Measurements from ENCODE around the gene DLEC1.
A peak's percentile ranks its signal among the peaks of the same experiment; 100 is the strongest.

Gene DLEC1, protein sequence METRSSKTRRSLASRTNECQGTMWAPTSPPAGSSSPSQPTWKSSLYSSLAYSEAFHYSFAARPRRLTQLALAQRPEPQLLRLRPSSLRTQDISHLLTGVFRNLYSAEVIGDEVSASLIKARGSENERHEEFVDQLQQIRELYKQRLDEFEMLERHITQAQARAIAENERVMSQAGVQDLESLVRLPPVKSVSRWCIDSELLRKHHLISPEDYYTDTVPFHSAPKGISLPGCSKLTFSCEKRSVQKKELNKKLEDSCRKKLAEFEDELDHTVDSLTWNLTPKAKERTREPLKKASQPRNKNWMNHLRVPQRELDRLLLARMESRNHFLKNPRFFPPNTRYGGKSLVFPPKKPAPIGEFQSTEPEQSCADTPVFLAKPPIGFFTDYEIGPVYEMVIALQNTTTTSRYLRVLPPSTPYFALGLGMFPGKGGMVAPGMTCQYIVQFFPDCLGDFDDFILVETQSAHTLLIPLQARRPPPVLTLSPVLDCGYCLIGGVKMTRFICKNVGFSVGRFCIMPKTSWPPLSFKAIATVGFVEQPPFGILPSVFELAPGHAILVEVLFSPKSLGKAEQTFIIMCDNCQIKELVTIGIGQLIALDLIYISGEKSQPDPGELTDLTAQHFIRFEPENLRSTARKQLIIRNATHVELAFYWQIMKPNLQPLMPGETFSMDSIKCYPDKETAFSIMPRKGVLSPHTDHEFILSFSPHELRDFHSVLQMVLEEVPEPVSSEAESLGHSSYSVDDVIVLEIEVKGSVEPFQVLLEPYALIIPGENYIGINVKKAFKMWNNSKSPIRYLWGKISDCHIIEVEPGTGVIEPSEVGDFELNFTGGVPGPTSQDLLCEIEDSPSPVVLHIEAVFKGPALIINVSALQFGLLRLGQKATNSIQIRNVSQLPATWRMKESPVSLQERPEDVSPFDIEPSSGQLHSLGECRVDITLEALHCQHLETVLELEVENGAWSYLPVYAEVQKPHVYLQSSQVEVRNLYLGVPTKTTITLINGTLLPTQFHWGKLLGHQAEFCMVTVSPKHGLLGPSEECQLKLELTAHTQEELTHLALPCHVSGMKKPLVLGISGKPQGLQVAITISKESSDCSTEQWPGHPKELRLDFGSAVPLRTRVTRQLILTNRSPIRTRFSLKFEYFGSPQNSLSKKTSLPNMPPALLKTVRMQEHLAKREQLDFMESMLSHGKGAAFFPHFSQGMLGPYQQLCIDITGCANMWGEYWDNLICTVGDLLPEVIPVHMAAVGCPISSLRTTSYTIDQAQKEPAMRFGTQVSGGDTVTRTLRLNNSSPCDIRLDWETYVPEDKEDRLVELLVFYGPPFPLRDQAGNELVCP (N-terminal part only)

DNA sequence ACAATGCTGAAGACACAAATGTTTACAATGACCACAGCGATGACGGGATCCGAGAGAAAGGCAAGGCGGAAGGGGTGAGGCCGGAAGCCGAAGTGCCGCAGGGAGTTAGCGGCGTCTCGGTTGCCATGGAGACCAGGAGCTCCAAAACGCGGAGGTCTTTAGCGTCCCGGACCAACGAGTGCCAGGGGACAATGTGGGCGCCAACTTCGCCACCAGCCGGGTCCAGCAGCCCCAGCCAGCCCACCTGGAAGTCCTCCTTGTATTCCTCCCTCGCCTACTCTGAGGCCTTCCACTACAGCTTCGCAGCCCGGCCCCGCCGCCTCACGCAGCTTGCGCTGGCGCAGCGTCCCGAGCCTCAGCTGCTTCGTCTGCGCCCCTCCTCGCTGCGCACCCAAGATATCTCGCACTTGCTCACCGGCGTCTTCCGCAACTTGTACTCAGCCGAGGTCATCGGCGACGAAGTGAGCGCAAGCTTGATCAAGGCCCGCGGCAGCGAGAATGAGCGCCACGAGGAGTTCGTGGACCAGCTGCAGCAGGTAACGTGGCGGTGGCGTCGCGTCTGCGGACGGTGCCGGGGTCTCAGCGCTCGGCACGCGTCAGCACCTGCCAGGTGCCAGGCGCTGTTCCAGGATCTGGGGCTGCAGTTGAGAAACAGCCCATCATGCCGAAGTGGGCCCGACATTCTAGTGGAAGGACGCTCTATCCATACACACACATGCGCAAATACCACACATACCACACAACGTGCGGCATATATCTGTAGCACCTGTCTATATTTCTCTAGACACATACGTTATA, at the start of gene DLEC1:
DLEC1 (plus strand) TSS at position 108 of the 798 bp plus-strand sequence; CDS start at position 126, 18 bp downstream.
- Histone ChIP-seq H3K27me3 (ENCODE audit: insufficient read depth, poor library complexity, severe bottlenecking) (no peaks in the 10 kb centered on the region), H3K36me3 (ENCODE audit: low read depth) (no peaks in the 10 kb centered on the region), H3K4me1 (ENCODE audit: insufficient read depth, poor library complexity, severe bottlenecking) (peaks cover 15% of the 10 kb centered on the region), H3K9me3 (ENCODE audit: severe bottlenecking) (no peaks in the 10 kb centered on the region), H3K27ac (ENCODE audit: poor library complexity, severe bottlenecking) (no peak within 1 kb of the TSS), H3K4me3 (ENCODE audit: severe bottlenecking) (peak within 1 kb of the TSS; percentile 15)
- ATAC-seq (ENCODE audit: low read depth) = peak; percentile 57
- TF ChIP-seq, protein P1, sequence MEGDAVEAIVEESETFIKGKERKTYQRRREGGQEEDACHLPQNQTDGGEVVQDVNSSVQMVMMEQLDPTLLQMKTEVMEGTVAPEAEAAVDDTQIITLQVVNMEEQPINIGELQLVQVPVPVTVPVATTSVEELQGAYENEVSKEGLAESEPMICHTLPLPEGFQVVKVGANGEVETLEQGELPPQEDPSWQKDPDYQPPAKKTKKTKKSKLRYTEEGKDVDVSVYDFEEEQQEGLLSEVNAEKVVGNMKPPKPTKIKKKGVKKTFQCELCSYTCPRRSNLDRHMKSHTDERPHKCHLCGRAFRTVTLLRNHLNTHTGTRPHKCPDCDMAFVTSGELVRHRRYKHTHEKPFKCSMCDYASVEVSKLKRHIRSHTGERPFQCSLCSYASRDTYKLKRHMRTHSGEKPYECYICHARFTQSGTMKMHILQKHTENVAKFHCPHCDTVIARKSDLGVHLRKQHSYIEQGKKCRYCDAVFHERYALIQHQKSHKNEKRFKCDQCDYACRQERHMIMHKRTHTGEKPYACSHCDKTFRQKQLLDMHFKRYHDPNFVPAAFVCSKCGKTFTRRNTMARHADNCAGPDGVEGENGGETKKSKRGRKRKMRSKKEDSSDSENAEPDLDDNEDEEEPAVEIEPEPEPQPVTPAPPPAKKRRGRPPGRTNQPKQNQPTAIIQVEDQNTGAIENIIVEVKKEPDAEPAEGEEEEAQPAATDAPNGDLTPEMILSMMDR (IDR thresholded peaks at IDR 0.05; ENCODE audit: poor library complexity, severe bottlenecking) = no peak
- DNase-seq (ENCODE audit: low spot score) = no peak

DNA sequence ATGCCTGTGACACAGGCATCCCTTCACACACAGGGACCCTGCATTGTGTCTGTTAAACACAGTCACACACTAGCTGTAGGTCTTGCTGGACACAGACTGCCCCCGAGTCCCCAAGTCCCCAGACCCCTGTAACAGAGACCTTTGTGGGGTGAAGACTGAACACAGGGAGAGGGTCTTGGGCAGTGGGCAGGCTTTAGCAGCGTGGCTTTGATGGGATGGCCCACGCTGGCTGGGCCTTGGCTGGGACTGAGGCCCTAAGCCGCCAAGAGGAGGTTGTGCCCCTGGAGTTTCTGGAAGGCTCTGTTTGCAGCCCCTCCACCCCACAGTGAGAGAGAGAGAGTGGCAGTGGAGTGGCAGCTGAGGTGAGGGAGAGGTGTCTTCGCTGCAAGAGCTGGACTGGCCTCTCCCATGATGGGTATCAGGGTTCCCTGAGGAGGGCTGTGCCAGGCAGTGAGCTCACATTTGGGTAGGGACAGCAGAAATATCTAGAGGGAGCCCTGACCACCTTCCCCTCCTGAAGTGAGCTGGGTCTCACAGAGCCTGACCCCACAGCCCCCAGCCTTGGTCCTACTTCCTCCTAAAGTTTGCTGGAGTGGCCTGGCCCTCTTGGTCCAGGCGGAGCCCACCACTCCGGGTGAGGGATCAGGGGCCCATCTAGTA, 49.1 kb upstream of the DLEC1 start:
- H3K27me3 ChIP-seq (ENCODE audit: insufficient read depth, poor library complexity, severe bottlenecking) = no peaks in the 10 kb centered on the region
- DNase-seq (ENCODE audit: low spot score) (no peak), ATAC-seq (ENCODE audit: low read depth) (no peak)
- no peaks in the 10 kb centered on the region for H3K9me3 ChIP-seq (ENCODE audit: severe bottlenecking)
- TF ChIP-seq, protein P1 (IDR thresholded peaks at IDR 0.05; ENCODE audit: poor library complexity, severe bottlenecking) = no peak
- H3K4me3 ChIP-seq (ENCODE audit: severe bottlenecking) = no peak overlapping the region
- no peaks in the 10 kb centered on the region for H3K36me3 ChIP-seq (ENCODE audit: low read depth)
- H3K27ac ChIP-seq (ENCODE audit: poor library complexity, severe bottlenecking) = no peak overlapping the region
- H3K4me1 ChIP-seq (ENCODE audit: insufficient read depth, poor library complexity, severe bottlenecking) = peaks cover 8% of the 10 kb centered on the region

DNA sequence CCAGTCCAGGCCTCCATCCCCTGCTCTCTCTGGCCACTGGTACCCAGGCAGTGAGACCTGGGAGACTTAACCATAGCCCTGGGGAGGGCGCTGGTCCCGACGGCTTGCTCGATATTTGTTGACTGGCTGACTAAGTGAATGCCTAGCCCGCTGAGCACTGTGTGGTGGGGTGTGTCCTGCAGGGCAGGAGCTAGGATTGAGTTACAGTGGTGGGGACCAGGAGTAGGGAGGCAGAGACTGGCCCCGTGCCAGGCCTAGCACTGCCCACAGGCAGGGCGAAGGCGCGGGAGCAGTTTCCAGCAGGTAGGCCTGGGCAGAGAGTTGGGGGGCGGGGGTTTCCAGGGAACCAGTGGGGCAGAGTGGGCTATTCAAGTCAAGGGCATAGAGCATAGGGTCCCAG, 48.5 kb upstream of the DLEC1 start, which contains the start of gene VILL:
VILL (plus strand) TSS at position 260 of the 400 bp plus-strand sequence. CDS start 2,887 bp downstream, outside the sequence.
- DNase-seq (ENCODE audit: low spot score) (peak; percentile 68), ATAC-seq (ENCODE audit: low read depth) (peak; percentile 16; the same call in 2 of the 3 replicates)
- Histone ChIP-seq H3K4me1 (ENCODE audit: insufficient read depth, poor library complexity, severe bottlenecking) (peaks cover 8% of the 10 kb centered on the region), H3K27ac (ENCODE audit: poor library complexity, severe bottlenecking) (no peak within 1 kb of the TSS), H3K9me3 (ENCODE audit: severe bottlenecking) (no peaks in the 10 kb centered on the region), H3K27me3 (ENCODE audit: insufficient read depth, poor library complexity, severe bottlenecking) (no peaks in the 10 kb centered on the region), H3K4me3 (ENCODE audit: severe bottlenecking) (no peak within 1 kb of the TSS), H3K36me3 (ENCODE audit: low read depth) (no peaks in the 10 kb centered on the region)
- TF ChIP-seq, protein P1 (IDR thresholded peaks at IDR 0.05; ENCODE audit: poor library complexity, severe bottlenecking) = no peak

DNA sequence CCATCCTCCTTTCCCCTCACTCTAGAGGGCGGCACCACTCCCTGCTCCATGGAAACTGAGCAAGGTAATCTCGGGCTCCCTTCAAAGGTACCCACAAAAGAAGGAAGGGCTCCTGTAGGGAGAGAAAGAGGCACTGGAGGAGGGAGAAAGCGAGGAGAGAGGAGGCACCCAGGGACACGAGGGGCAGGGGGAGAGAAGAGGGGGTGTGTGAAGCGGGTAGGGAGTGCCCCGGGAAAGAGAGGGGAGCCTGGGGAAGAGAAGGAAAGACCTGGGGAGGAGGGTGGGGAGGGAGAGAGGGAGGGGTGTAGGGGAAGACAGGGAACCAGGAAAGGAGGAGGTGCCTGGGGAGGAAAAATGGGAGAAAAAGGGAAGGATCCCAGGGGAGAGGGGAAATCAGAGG, 47.9 kb upstream of the DLEC1 start:
- ATAC-seq (ENCODE audit: low read depth) = no peak
- Histone ChIP-seq H3K4me3 (ENCODE audit: severe bottlenecking) (no peak overlapping the region), H3K9me3 (ENCODE audit: severe bottlenecking) (no peaks in the 10 kb centered on the region), H3K36me3 (ENCODE audit: low read depth) (no peaks in the 10 kb centered on the region), H3K27ac (ENCODE audit: poor library complexity, severe bottlenecking) (no peak overlapping the region), H3K27me3 (ENCODE audit: insufficient read depth, poor library complexity, severe bottlenecking) (no peaks in the 10 kb centered on the region), H3K4me1 (ENCODE audit: insufficient read depth, poor library complexity, severe bottlenecking) (peaks cover 8% of the 10 kb centered on the region)
- TF ChIP-seq, protein P1 (IDR thresholded peaks at IDR 0.05; ENCODE audit: poor library complexity, severe bottlenecking) = no peak
- no peak for DNase-seq (ENCODE audit: low spot score)
